Umbilical cord (tissue), 2 donors: ENCODE data around the gene NUP62. TPM values are rescaled to one million over a fixed set of nuclear protein-coding genes. Genes with fewer than 3 reads are reported as not detected.
"Not testable (repeated sequence)": the region's sequence is repeated elsewhere in the genome, so short reads cannot be mapped to it uniquely, and the experiment has no call there.

Experiments used
- DNase-seq: peaks from one replicate; pipeline ENCODE4 v3.0.0-alpha.2; 2015; ENCODE audit warnings: low spot score
- total RNA-seq: library from RNA; depleted of rRNA; stranded (reverse); fragments of >200 nt; gene quantifications from one replicate; pipeline ENCODE4 v1.2.3, GENCODE V29; 2014; ENCODE audit warnings: low replicate concordance; ENCODE audit not compliant: insufficient read depth

Gene NUP62
- total RNA-seq, 1 donor from 2014 or later, result 15.4 TPM

- DNase-seq, result no peak
Measured at GRCh38 chr19:49952479-49952836, 23.2 kb upstream of the NUP62 start.

GRCh38 chr19:49951806-49952478, 22.6 kb upstream of the NUP62 start:
- DNase-seq, result no peak

- DNase-seq, result no peak
Measured at GRCh38 chr19:49950956-49951526, 21.7 kb upstream of the NUP62 start.

DNA sequence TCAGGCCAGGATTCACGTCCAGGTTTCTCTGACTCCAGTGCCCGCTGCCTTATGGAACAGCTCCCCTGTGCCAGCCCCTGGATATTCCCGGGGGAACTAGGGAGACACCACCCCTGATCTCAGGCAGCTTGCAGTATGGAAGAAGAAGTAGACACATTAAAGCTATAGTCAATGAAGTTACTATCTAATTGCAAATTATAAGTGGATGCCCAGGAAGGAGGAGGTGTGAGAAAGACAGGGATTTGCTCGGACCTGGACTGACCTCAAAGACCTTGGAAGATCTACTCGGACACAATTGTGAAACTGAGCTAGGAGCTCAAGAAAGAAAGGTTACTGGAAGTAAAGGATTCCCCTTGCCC, 21.3 kb upstream of the NUP62 start:
- DNase-seq, result no peak

DNA sequence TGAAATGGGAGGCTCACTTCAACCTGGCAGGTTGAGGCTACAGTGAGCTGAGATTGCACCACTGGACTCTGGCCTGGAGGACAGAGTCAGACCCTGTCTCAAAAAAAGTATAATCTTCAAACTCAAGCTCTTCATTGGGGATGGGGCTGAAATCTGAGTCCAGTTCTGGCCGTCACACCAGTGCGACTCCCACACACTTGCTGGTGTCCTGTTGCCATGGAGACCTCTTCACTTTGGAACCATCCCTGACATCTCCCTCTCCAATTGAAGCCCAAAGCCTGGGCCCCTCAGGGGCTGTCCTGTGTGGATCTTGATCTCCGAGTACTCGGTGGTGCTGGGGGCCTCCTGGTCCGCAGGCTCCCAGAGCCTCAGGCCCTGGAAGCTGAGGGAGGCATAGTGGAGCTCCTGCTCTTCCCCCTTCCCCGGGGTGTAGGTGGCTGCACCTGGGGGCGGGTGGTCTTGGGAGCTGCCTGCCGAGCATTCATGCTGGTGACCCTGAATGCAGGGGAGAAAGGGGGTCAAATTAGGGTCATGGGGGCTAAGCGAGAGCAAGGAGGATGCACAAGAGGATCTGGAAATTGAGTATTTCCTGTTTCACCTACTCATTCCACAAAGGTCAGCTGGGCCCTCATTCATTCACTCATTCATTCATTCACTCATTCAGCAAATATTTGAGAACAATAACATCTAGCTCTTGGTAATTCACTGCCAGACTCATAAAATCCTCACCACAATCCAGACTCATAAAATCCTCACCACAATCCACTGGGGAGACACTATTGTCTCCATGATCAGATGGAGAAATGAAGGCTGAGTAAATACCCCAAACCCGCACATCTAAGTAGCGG, 20.7 kb upstream of the NUP62 start:
- DNase-seq, result no peak

GRCh38 chr19:49946415-49946814, 17.1 kb upstream of the NUP62 start:
- DNase-seq, result no peak

- not testable (repeated sequence) for DNase-seq
Measured at GRCh38 chr19:49944567-49944966, 15.3 kb upstream of the NUP62 start.

- DNase-seq, result no peak
Measured at GRCh38 chr19:49940482-49940791, 11.1 kb upstream of the NUP62 start.

- DNase-seq, result no peak
Measured at GRCh38 chr19:49939721-49940481, 10.6 kb upstream of the NUP62 start.

DNA sequence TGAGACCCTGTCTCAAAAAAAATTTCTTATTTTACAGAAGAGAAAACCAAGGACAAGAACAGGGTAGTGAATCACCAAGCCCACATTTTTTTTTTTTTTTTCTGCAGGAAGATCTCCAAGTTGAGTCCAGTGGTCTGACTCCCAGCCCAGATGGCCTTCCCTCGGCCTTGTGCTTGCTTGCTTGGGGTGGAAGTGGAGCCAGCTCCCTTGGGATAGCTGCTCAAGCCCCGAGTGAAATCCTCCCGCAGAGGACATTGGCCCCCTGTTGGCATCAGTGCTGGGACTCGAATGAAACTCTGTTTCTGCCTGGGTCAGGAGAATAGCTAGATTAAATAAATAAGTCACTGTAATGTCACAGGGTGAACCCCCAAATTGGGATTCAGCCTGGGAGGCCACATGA, 9.4 kb upstream of the NUP62 start:
- no peak for DNase-seq

GRCh38 chr19:49937750-49938381, 8.6 kb upstream of the NUP62 start:
- DNase-seq, result peak; percentile 69

GRCh38 chr19:49936549-49936948, 7.2 kb upstream of the NUP62 start:
- no peak for DNase-seq

- no peak for DNase-seq
Measured at GRCh38 chr19:49933643-49934042, 4.3 kb upstream of the NUP62 start.

GRCh38 chr19:49932731-49933131, 3.4 kb upstream of the NUP62 start:
- no peak for DNase-seq

DNA sequence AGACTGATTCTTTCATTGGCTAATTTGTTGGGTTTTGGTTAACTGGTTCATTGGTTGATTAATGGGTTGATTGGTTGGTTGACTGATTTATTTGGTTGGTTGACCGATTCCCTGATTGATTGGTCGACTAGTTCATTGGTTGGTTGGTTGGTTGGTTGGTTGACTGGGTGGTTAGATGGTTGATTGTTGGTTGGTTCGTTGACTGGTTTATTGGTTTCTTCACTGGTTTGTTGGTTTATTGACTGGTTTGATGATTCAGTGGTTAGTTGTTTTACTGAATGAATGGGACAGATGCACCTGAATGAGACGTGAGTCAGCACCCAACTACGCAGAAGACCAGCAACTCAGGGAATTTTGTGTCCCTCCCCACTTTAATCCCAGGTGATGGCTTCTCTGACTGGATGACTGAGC, 2.7 kb upstream of the NUP62 start:
- DNase-seq, result no peak

GRCh38 chr19:49931293-49932040, 2.2 kb upstream of the NUP62 start:
- DNase-seq, result no peak

DNA sequence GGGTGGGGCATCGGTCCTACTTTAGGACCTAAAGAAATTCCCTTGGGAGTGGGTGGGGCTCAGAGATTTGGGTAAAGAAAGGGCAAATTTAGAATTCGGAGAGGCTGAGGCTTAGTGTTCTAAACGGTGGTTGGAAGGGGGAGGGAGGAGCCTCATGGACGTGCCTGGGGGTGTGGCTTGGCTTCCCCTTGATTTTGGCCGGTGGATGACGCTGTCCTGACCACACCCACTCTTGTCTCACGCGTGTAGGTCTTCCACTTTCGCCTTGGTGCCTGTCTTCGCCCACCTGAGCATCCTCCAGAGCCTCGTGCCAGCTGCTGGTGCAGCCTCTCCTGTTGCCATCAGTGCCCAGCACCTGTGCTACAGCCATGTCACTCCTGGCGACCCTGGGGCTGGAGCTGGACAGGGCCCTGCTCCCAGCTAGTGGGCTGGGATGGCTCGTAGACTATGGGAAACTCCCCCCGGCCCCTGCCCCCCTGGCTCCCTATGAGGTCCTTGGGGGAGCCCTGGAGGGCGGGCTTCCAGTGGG, 1.2 kb upstream of the NUP62 start:
- peak; percentile 22 for DNase-seq

DNA sequence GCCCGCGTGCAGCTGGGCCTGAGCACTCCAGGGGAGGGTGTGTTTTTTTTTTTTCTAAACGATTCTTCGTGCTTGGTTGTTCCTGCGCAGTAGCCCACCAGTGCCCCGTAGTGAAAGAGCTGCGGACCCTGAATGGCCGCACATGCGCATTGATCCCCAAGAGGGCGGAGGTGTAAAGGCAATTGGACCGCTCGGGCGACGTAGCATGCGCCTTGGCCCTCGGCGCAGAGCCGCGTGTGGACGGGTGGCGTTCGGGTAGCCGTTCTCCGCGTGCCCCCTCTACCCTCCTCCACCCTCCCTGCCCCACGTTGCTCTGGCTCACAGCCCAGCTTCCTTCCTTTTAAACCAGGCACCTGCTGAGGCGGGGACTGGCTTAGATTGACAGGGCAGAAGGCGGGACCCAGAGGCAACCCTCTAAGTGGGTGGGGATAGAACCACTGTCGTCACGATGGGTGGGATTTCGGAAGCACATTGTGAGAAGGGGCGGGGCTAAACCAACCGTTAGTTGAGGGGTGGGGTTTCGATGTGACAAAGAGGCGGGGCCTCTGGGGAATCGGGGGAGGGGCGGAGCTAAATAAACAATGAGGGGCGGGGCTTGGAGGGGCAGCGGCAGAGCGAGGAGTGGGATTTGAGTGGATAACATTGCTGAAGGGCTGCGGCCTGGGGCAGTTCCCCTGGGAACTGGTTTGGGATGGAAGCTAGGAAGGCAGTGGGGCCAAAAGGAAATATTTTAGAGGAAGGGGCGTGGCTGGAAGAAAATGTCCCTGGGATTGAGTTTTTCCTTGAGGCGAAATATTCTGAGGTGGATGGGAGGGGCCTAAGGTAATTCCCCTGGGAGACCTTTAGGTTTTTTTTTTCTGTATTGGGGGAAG, 543 bp upstream of the NUP62 start:
- DNase-seq, result peak; percentile 94

- no peak for DNase-seq
Measured at GRCh38 chr19:49927526-49928264, 1.6 kb downstream of the NUP62 start.
